ENCODE data around the gene WWOX.

WWOX gene

GRCh38 chr16:78955206-78955605 is 855.8 kb downstream of the WWOX start:
- Histone ChIP-seq H3K27ac (ENCODE audit: low read length) (no peak overlapping the region), H3K9me3 (ENCODE audit: control insufficient read depth, low read depth, low read length) (no peaks in the 10 kb centered on the region), H3K9ac (ENCODE audit: low read length) (no peak overlapping the region), H3K4me1 (ENCODE audit: control insufficient read depth, low read depth, low read length) (peaks cover 4% of the 10 kb centered on the region), H3K4me3 (ENCODE audit: low read length) (no peak overlapping the region), H3K36me3 (ENCODE audit: control insufficient read depth, low read depth, low read length) (no peaks in the 10 kb centered on the region), H3K27me3 (ENCODE audit: control insufficient read depth, insufficient read depth, low read length) (no peaks in the 10 kb centered on the region)

DNA sequence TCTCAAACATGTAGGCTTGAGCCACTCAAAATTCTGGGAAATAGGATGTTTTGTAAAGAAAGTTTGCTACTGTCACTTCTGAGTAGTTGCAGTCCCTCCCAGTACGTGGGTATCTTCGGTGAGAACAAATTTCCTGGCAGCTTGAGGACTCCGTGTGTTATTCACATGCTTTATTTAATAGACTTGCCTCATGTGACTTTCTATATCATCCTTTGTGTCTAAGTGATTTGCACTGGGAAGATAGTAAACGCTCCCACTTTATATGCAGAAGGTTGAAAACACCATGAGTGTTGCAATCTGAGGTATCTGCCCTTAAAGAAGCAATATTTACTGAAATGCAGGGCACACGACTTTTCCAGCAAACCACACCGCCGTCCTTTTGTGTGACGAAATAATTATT is 857.4 kb downstream of the WWOX start:
- Histone ChIP-seq H3K4me3 (ENCODE audit: low read length) (no peak overlapping the region), H3K36me3 (ENCODE audit: control insufficient read depth, low read depth, low read length) (no peaks in the 10 kb centered on the region), H3K9me3 (ENCODE audit: control insufficient read depth, low read depth, low read length) (no peaks in the 10 kb centered on the region), H3K27me3 (ENCODE audit: control insufficient read depth, insufficient read depth, low read length) (no peaks in the 10 kb centered on the region), H3K9ac (ENCODE audit: low read length) (no peak overlapping the region), H3K27ac (ENCODE audit: low read length) (no peak overlapping the region), H3K4me1 (ENCODE audit: control insufficient read depth, low read depth, low read length) (peaks cover 4% of the 10 kb centered on the region)

GRCh38 chr16:78957317-78958100 is 858.1 kb downstream of the WWOX start:
- Histone ChIP-seq H3K27me3 (ENCODE audit: control insufficient read depth, insufficient read depth, low read length) (no peaks in the 10 kb centered on the region), H3K9ac (ENCODE audit: low read length) (no peak overlapping the region), H3K4me3 (ENCODE audit: low read length) (no peak overlapping the region), H3K4me1 (ENCODE audit: control insufficient read depth, low read depth, low read length) (peaks cover 4% of the 10 kb centered on the region), H3K36me3 (ENCODE audit: control insufficient read depth, low read depth, low read length) (no peaks in the 10 kb centered on the region), H3K9me3 (ENCODE audit: control insufficient read depth, low read depth, low read length) (no peaks in the 10 kb centered on the region), H3K27ac (ENCODE audit: low read length) (no peak overlapping the region)

DNA sequence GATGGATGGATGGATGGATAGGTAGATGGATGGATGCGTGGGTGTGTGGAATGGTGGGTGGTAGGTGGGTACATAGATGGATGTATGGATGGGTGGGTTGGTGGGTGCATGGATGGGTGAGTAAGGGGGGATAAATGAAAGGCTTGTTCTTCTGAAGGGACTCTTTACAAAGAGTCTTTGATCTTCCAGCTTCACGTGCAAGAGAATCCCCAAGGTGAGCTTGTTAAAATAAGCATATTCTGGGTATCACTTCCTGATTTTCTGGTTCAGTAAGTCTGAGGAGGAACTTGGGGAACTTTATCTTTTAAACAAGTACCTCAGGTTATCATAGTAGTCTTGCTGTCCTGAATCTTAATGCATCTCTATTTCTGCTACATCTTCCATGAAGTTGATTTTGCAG is 862.0 kb downstream of the WWOX start:
- Histone ChIP-seq H3K36me3 (ENCODE audit: control insufficient read depth, low read depth, low read length) (no peaks in the 10 kb centered on the region), H3K9ac (ENCODE audit: low read length) (no peak overlapping the region), H3K9me3 (ENCODE audit: control insufficient read depth, low read depth, low read length) (no peaks in the 10 kb centered on the region), H3K4me3 (ENCODE audit: low read length) (no peak overlapping the region), H3K4me1 (ENCODE audit: control insufficient read depth, low read depth, low read length) (peaks cover 4% of the 10 kb centered on the region), H3K27me3 (ENCODE audit: control insufficient read depth, insufficient read depth, low read length) (no peaks in the 10 kb centered on the region), H3K27ac (ENCODE audit: low read length) (no peak overlapping the region)

DNA sequence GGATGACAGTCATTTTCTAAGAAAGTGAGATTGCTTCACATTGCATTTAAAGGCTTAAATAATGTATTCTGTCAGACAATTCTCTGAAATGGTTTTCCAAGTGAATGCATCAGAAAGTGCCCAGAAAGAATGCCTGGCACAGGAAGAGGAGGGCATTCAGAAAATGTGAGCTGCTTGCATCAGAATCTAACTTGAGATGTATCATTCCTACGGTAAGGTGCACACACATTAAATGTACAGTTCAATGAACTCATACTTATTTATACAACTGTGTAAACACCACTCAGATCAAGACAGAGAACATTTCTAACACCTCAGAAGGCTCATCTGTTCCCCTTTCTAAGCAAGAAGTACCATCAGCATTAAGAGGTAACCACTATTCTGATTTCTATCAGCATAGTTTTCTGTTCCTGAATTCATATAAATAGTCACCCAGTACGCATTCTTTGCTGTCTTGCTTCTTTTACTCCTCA is 863.0 kb downstream of the WWOX start:
- Histone ChIP-seq H3K9ac (ENCODE audit: low read length) (no peak overlapping the region), H3K27me3 (ENCODE audit: control insufficient read depth, insufficient read depth, low read length) (no peaks in the 10 kb centered on the region), H3K4me3 (ENCODE audit: low read length) (no peak overlapping the region), H3K4me1 (ENCODE audit: control insufficient read depth, low read depth, low read length) (no peaks in the 10 kb centered on the region), H3K9me3 (ENCODE audit: control insufficient read depth, low read depth, low read length) (no peaks in the 10 kb centered on the region), H3K27ac (ENCODE audit: low read length) (no peak overlapping the region), H3K36me3 (ENCODE audit: control insufficient read depth, low read depth, low read length) (no peaks in the 10 kb centered on the region)

DNA sequence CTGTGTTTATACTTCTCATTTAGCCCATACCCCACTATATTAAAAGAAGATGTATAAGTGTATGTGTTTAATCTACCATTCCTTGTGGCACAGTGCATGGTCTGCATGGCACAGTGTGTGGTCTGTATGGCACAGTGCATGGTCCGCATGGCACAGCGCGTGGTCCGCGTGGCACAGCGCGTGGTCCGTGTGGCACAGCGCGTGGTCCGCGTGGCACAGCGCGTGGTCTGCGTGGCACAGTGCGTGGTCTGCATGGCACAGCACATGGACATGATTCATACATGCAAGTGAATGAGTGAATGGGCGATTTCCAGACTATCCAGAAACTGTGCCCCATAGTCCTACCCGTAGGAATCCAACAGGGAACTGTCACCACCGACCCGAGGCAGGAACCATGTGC is 868.5 kb downstream of the WWOX start:
- H3K27ac ChIP-seq (ENCODE audit: low read length) = no peak overlapping the region
- no peaks in the 10 kb centered on the region for H3K36me3 ChIP-seq (ENCODE audit: control insufficient read depth, low read depth, low read length)
- no peak overlapping the region for H3K9ac ChIP-seq (ENCODE audit: low read length)
- H3K4me3 ChIP-seq (ENCODE audit: low read length) = no peak overlapping the region
- no peaks in the 10 kb centered on the region for H3K27me3 ChIP-seq (ENCODE audit: control insufficient read depth, insufficient read depth, low read length)
- H3K9me3 ChIP-seq (ENCODE audit: control insufficient read depth, low read depth, low read length) = no peaks in the 10 kb centered on the region
- no peaks in the 10 kb centered on the region for H3K4me1 ChIP-seq (ENCODE audit: control insufficient read depth, low read depth, low read length)

DNA sequence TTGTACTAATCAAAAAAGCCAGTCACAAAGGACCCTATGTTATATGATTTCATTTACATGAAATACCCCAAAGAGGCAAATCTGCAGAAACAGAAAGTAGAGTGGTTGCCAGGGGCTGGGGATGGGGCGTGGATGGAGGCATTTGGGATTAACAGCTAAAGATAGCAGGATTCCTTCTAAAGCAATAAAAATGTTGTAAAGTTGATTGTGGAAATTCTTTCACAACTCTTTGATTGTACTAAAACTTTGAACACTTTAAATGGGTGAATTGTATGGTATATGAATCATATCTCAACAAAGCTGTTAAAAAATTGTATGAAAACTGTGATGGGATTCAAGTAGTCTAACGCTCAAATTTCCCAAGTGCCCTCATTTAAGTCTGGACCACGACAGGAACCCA is 870.3 kb downstream of the WWOX start:
- Histone ChIP-seq H3K27ac (ENCODE audit: low read length) (no peak overlapping the region), H3K9me3 (ENCODE audit: control insufficient read depth, low read depth, low read length) (no peaks in the 10 kb centered on the region), H3K9ac (ENCODE audit: low read length) (no peak overlapping the region), H3K4me3 (ENCODE audit: low read length) (no peak overlapping the region), H3K27me3 (ENCODE audit: control insufficient read depth, insufficient read depth, low read length) (no peaks in the 10 kb centered on the region), H3K4me1 (ENCODE audit: control insufficient read depth, low read depth, low read length) (no peaks in the 10 kb centered on the region), H3K36me3 (ENCODE audit: control insufficient read depth, low read depth, low read length) (no peaks in the 10 kb centered on the region)

- Histone ChIP-seq H3K4me1 (ENCODE audit: control insufficient read depth, low read depth, low read length) (no peaks in the 10 kb centered on the region), H3K27ac (ENCODE audit: low read length) (no peak overlapping the region), H3K4me3 (ENCODE audit: low read length) (no peak overlapping the region), H3K9me3 (ENCODE audit: control insufficient read depth, low read depth, low read length) (no peaks in the 10 kb centered on the region), H3K9ac (ENCODE audit: low read length) (no peak overlapping the region), H3K36me3 (ENCODE audit: control insufficient read depth, low read depth, low read length) (no peaks in the 10 kb centered on the region), H3K27me3 (ENCODE audit: control insufficient read depth, insufficient read depth, low read length) (no peaks in the 10 kb centered on the region)
Measured at GRCh38 chr16:78970650-78971049, 871.2 kb downstream of the WWOX start.

DNA sequence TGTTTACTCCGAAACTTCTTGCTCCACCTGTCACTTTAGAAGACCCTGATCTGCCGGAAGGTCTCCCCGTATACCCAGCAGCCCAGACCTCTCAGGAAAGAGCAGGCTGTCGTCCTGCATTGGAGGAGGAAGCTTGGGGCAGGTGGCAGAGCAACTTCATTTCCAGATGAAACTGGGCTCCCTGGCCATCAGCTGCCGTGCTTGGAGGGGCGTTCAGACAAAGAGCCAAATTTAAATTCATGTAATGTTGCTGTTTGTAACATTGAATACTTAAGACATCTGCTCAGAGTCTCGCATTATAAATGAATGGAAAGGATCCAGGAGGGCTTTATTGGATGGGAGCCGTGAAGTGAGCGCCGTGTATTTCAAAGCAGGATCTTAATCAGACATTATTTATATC is 872.6 kb downstream of the WWOX start:
- no peak overlapping the region for H3K4me3 ChIP-seq (ENCODE audit: low read length)
- no peaks in the 10 kb centered on the region for H3K9me3 ChIP-seq (ENCODE audit: control insufficient read depth, low read depth, low read length)
- no peak overlapping the region for H3K9ac ChIP-seq (ENCODE audit: low read length)
- H3K36me3 ChIP-seq (ENCODE audit: control insufficient read depth, low read depth, low read length) = no peaks in the 10 kb centered on the region
- no peak overlapping the region for H3K27ac ChIP-seq (ENCODE audit: low read length)
- H3K4me1 ChIP-seq (ENCODE audit: control insufficient read depth, low read depth, low read length) = no peaks in the 10 kb centered on the region
- H3K27me3 ChIP-seq (ENCODE audit: control insufficient read depth, insufficient read depth, low read length) = no peaks in the 10 kb centered on the region

- Histone ChIP-seq H3K9me3 (ENCODE audit: control insufficient read depth, low read depth, low read length) (no peaks in the 10 kb centered on the region), H3K27me3 (ENCODE audit: control insufficient read depth, insufficient read depth, low read length) (no peaks in the 10 kb centered on the region), H3K9ac (ENCODE audit: low read length) (no peak overlapping the region), H3K36me3 (ENCODE audit: control insufficient read depth, low read depth, low read length) (no peaks in the 10 kb centered on the region), H3K27ac (ENCODE audit: low read length) (no peak overlapping the region), H3K4me1 (ENCODE audit: control insufficient read depth, low read depth, low read length) (no peaks in the 10 kb centered on the region), H3K4me3 (ENCODE audit: low read length) (no peak overlapping the region)
Measured at GRCh38 chr16:78972986-78973385, 873.5 kb downstream of the WWOX start.

DNA sequence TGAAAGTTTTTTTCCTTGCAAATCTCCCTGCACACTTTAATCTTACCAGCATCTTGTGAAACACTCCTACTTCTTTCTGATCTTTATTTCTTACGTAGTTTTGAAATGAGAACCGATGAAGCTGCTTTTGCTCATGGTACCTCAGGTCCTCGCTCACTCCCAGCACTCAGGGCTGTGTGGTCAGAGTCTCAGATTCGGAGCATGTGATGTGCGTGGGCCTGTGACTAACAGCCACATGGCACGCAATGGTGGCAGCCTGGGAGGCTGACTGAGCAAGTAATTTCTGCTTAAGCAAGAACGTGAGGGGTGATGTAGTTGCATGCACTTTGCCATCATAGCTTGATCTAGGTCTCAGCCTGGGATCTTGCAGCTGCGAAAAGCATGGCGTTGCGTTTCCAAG is 876.8 kb downstream of the WWOX start:
- Histone ChIP-seq H3K9ac (ENCODE audit: low read length) (no peak overlapping the region), H3K27me3 (ENCODE audit: control insufficient read depth, insufficient read depth, low read length) (no peaks in the 10 kb centered on the region), H3K4me3 (ENCODE audit: low read length) (no peak overlapping the region), H3K36me3 (ENCODE audit: control insufficient read depth, low read depth, low read length) (no peaks in the 10 kb centered on the region), H3K27ac (ENCODE audit: low read length) (no peak overlapping the region), H3K4me1 (ENCODE audit: control insufficient read depth, low read depth, low read length) (no peaks in the 10 kb centered on the region), H3K9me3 (ENCODE audit: control insufficient read depth, low read depth, low read length) (no peaks in the 10 kb centered on the region)

DNA sequence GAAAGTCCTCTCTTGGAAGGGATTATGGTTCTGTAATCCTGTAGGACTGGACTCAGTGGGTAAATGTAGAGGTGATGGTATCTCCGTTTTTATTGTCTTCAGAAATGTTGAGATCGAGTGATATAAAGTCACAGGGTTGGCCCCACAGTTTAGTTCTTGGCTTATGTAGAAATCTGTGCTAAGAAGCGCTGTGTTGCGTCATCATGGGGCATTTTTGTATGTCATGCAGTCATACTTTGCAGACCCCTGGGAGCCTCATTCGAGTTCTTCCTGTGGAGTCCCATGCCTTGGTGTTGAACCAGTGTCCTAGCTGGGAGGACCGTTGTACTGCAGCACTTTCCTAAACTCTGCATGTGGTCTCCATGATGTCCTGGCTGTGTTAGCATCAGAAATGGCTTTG is 881.4 kb downstream of the WWOX start:
- no peak overlapping the region for H3K4me3 ChIP-seq (ENCODE audit: low read length)
- no peak overlapping the region for H3K9ac ChIP-seq (ENCODE audit: low read length)
- no peaks in the 10 kb centered on the region for H3K9me3 ChIP-seq (ENCODE audit: control insufficient read depth, low read depth, low read length)
- H3K4me1 ChIP-seq (ENCODE audit: control insufficient read depth, low read depth, low read length) = no peaks in the 10 kb centered on the region
- H3K27ac ChIP-seq (ENCODE audit: low read length) = no peak overlapping the region
- H3K27me3 ChIP-seq (ENCODE audit: control insufficient read depth, insufficient read depth, low read length) = no peaks in the 10 kb centered on the region
- no peaks in the 10 kb centered on the region for H3K36me3 ChIP-seq (ENCODE audit: control insufficient read depth, low read depth, low read length)

Measured in iPS-18a (cell line).